Breast epithelium (tissue), 3 donors: ENCODE measurements around the gene TRPM8.

Experiments
- POLR2A ChIP-seq: fragments of 450-650 bp; IDR thresholded peaks from one replicate; pipeline ENCODE4 v1.6.1; 2016; ENCODE audit warnings: antibody characterized with exemption, mild to moderate bottlenecking, moderate library complexity
- TF ChIP-seq, protein P1 (sequence below), 3 donors: fragments of 450-650 bp; IDR thresholded peaks; one replicate each; pipeline ENCODE4 v1.5.1; 2016 to 2017; ENCODE audit warnings: antibody characterized with exemption in 3 of 3, mild to moderate bottlenecking in 3 of 3, moderate library complexity in 3 of 3

DNA sequence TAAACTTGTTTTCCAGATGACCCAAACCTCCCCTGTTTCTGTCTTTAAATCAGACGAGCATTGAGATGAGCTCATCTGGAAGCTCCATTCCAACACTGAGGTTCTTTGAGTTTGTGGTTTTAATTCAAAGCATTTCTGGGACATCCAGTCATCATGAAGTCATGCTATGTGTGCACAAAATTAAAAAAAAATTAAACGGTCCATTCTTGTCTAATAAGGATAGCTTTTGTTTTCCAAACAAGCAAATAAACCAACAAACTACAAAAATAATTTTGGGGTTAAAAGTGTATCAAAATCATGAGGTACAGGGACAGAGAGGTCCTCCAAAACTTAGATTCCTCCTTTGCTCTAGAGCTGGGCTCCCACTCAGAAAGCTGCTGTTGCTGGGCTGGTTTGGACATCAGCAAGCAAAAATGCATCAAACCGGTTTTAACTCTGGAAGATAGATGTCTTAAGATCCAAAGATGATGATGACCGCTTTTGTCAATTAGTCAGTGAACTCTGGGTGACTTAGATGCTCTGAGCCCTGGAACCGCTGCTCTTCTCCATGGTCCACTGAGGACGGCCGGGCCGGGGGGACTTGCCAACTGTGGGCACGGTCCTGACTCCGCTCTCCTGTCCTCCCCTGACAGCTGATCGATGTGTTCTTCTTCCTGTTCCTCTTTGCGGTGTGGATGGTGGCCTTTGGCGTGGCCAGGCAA is 65.4 kb downstream of the TRPM8 start:
- no peak for TF ChIP-seq POLR2A
- TF ChIP-seq, protein P1, sequence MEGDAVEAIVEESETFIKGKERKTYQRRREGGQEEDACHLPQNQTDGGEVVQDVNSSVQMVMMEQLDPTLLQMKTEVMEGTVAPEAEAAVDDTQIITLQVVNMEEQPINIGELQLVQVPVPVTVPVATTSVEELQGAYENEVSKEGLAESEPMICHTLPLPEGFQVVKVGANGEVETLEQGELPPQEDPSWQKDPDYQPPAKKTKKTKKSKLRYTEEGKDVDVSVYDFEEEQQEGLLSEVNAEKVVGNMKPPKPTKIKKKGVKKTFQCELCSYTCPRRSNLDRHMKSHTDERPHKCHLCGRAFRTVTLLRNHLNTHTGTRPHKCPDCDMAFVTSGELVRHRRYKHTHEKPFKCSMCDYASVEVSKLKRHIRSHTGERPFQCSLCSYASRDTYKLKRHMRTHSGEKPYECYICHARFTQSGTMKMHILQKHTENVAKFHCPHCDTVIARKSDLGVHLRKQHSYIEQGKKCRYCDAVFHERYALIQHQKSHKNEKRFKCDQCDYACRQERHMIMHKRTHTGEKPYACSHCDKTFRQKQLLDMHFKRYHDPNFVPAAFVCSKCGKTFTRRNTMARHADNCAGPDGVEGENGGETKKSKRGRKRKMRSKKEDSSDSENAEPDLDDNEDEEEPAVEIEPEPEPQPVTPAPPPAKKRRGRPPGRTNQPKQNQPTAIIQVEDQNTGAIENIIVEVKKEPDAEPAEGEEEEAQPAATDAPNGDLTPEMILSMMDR (IDR thresholded peaks at IDR 0.05), result no peak
